Stimulated activated CD8-positive, alpha-beta memory T cell treated with anti-CD3 and anti-CD28 coated beads, Interleukin-7, amount 100 ng/mL, for 48 hours (primary cell): ENCODE results near the gene RNF115.
"Not testable (repeated sequence)": the region's sequence is repeated elsewhere in the genome, so short reads cannot be mapped to it uniquely, and the experiment has no call there.

ENCODE experiments used
- DNase-seq, 2 donors: peaks; one replicate each; pipeline ENCODE4 v3.0.0-alpha.2; 2020; ENCODE audit warnings: low read depth in 1 of 2; ENCODE audit errors: extremely low read depth in 1 of 2

The RNF115 gene

GRCh38 chr1:145823565-145824498, at the start of gene RNF115, which contains the start of gene POLR3C:
Gene RNF115 (minus strand): TSS chr1:145824095. CDS start chr1:145823873, 222 bp downstream.
Gene POLR3C (plus strand): TSS chr1:145824200. CDS start chr1:145825777, 1,577 bp downstream.
- DNase-seq, result peak; percentile 72 to 86

- DNase-seq, result no peak
These were observed 48.4 kb upstream of the RNF115 start for GRCh38 chr1:145871994-145872924.

- DNase-seq, result no peak
These were observed 44.3 kb upstream of the RNF115 start for GRCh38 chr1:145868232-145868631.

- no peak for DNase-seq
These were observed 39.6 kb upstream of the RNF115 start for GRCh38 chr1:145863282-145864018.

- DNase-seq, result peak; percentile 62 to 75
These were observed 35.7 kb upstream of the RNF115 start for GRCh38 chr1:145859491-145860023.

GRCh38 chr1:145858901-145859490, 35.1 kb upstream of the RNF115 start, which contains the start of gene PIAS3:
Gene PIAS3 (minus strand): TSS chr1:145859081. CDS start chr1:145858990, 91 bp downstream.
- DNase-seq, result peak; percentile 81 to 91

GRCh38 chr1:145858238-145858900, 34.5 kb upstream of the RNF115 start:
- DNase-seq, result peak in 1 of 2 donors; percentile 48

- DNase-seq, result no peak
These were observed 33.3 kb upstream of the RNF115 start for GRCh38 chr1:145857170-145857569.

- DNase-seq, result no peak
These were observed 31.6 kb upstream of the RNF115 start for GRCh38 chr1:145855426-145855948.

GRCh38 chr1:145849356-145850160, 25.7 kb upstream of the RNF115 start:
- no peak for DNase-seq

GRCh38 chr1:145847827-145848226, 23.9 kb upstream of the RNF115 start:
- DNase-seq, result no peak

GRCh38 chr1:145846201-145846612, 22.3 kb upstream of the RNF115 start:
- no peak for DNase-seq

GRCh38 chr1:145845514-145846161, 21.7 kb upstream of the RNF115 start, which contains the start of gene NUDT17:
Gene NUDT17 (plus strand): TSS chr1:145845630. CDS start chr1:145845641, 11 bp downstream.
- peak; percentile 55 to 57 for DNase-seq

- no peak for DNase-seq
These were observed 21.2 kb upstream of the RNF115 start for GRCh38 chr1:145845144-145845513.

GRCh38 chr1:145843031-145843430, 19.1 kb upstream of the RNF115 start:
- no peak for DNase-seq

- DNase-seq, result no peak
These were observed 13.8 kb upstream of the RNF115 start for GRCh38 chr1:145837656-145838055.

- not testable (repeated sequence) for DNase-seq
These were observed 6.9 kb upstream of the RNF115 start for GRCh38 chr1:145830810-145831209.
